Subcutaneous adipose tissue (tissue), 4 donors: ENCODE results near the gene CHAMP1. TPM values are rescaled to one million over a fixed set of nuclear protein-coding genes. Genes with fewer than 3 reads are reported as not detected.

Source experiments
- CTCF ChIP-seq: fragments of 450-650 bp; IDR thresholded peaks from one replicate; pipeline ENCODE4 v1.5.1; 2016; ENCODE audit warnings: low read depth, mild to moderate bottlenecking, control low read depth, antibody characterized with exemption, moderate library complexity
- total RNA-seq, 4 donors: library from RNA; depleted of rRNA; stranded (reverse); fragments of >200 nt; gene quantifications; one replicate each; pipeline ENCODE4 v1.1.0, GENCODE V29; 2016

The CHAMP1 gene
- total RNA-seq, 4 donors from 2014 or later = 13.8 to 19.4 (median 17.6) TPM

- no peak for TF ChIP-seq CTCF
Observed at GRCh38 chr13:114303700-114304327, 10.5 kb upstream of the CHAMP1 start.

DNA sequence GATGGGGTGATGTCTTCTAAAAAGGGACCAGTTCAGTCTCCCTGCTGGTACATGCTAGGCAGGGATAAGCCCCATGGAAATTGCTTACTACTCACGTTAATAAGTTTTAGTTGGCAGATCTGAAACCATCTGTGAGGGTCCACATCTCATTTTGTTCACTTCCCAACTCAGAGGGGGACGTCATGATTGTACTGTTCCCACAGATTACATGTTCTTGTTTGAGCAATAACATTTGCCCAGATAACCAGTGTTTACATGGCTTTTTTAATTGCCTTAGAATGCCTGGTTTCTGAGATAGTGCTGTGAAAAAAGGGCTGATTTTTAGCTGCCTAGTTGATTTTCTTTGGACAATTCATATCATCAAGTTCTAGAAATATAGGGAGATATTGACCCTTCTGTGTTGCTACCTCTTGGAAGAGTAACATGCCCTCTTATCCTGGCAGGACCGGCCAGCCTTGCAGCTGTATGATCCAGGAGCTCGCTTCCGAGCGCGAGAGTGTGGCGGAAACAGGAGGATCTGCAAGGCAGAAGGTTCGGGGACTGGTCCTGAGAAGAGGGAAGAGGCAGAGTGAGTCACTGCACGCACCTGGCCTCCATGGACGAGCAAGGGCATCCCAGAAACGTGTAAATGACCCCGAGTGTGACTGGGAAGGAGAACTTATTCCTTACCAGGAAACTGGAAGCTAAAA lies 9.8 kb upstream of the CHAMP1 start:
- TF ChIP-seq CTCF = no peak

- no peak for TF ChIP-seq CTCF
Observed at GRCh38 chr13:114309086-114309485, 5.2 kb upstream of the CHAMP1 start.

- no peak for TF ChIP-seq CTCF
Observed at GRCh38 chr13:114309806-114310410, 4.4 kb upstream of the CHAMP1 start.

DNA sequence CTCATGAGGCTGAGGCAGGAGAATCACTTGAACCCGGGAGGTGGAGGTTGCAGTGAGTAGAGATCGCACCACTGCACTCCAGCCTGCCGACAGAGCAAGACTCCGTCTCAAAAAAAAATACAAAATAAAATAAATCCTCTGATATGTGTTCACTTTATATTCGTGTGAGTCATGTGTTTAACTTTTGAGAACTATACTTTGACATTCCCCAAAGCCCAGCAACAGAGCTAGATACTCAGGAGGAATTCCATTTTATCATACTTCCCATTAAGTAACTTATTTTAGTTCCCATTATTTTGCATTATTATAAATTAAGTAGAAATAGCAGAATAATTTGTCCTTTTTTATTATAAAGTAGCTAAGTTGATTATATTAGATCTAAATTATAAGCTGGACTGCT lies 3.3 kb upstream of the CHAMP1 start:
- no peak for TF ChIP-seq CTCF

DNA sequence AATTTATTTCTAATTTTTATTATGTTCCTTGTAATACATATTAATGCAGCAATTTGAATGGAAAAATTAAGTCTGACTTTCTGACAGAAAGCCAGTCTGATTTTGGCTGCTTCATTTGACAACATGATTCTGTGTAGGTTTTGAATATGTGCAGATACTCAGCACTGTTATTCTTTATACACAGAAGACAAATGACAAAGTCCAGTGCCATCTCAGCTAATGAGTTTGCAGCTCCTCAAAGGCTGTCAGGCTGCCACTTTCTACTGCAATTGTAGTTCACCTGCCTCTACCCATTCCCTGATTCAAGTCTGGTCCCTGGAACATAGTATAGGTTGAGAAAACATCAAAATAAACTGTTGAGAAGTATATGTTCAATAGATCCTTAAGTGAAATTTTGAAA lies 2.9 kb upstream of the CHAMP1 start:
- no peak for TF ChIP-seq CTCF

- TF ChIP-seq CTCF = no peak
Observed at GRCh38 chr13:114311908-114312307, 2.4 kb upstream of the CHAMP1 start.
